Heart left ventricle (tissue), 16 donors: Measurements from ENCODE around the gene TULP4. TPM values are rescaled to one million over a fixed set of nuclear protein-coding genes. Genes with fewer than 3 reads are reported as not detected.
"Not testable (repeated sequence)": the region's sequence is repeated elsewhere in the genome, so short reads cannot be mapped to it uniquely, and the experiment has no call there.

Experiments used
- ATAC-seq, 4 donors: fragments of 200-7000 bp; cut with Tn5 transposase; one replicate each; pipeline ENCODE4 v1.9.1; 2020 to 2022; ENCODE audit warnings: moderate library complexity in 4 of 4, mild to moderate bottlenecking in 3 of 4, moderate number of reproducible peaks in 1 of 4
- DNase-seq, 5 donors: peaks; one replicate each; pipeline ENCODE4 v3.0.0-alpha.2; 2020
- H3K27ac ChIP-seq, 12 donors: fragments of 200-600 bp; sonication (generic) in 4 of 12; one replicate each; pipeline versions ENCODE4 v1.5.0 to v1.8.0; 2016 to 2022; ENCODE audit warnings: mild to moderate bottlenecking in 2 of 12
- H3K27me3 ChIP-seq, 9 donors: fragments of 200-600 bp; sonication (generic) in 2 of 9; one replicate each; pipeline versions ENCODE4 v1.5.1 to v1.8.0; 2016 to 2022; ENCODE audit warnings: mild to moderate bottlenecking in 3 of 9
- H3K36me3 ChIP-seq, 9 donors: fragments of 200-600 bp; sonication (generic) in 2 of 9; one replicate each; pipeline versions ENCODE4 v1.5.0 to v1.8.0; 2018 to 2022; ENCODE audit warnings: mild to moderate bottlenecking in 2 of 9
- H3K4me1 ChIP-seq, 12 donors: fragments of 200-600 bp; sonication (generic) in 4 of 12; one replicate each; pipeline versions ENCODE4 v1.5.0 to v1.8.0; 2016 to 2022; ENCODE audit warnings: mild to moderate bottlenecking in 3 of 12
- H3K4me3 ChIP-seq, 12 donors: fragments of 200-600 bp; sonication (generic) in 4 of 12; one replicate each; pipeline versions ENCODE4 v1.5.0 to v1.8.0; 2017 to 2022; ENCODE audit warnings: mild to moderate bottlenecking in 9 of 12, moderate library complexity in 4 of 12
- H3K9me3 ChIP-seq, 12 donors: fragments of 200-600 bp; sonication (generic) in 4 of 12; one replicate each; pipeline versions ENCODE4 v1.5.0 to v1.8.0; 2016 to 2022; ENCODE audit warnings: mild to moderate bottlenecking in 1 of 12
- POLR2A ChIP-seq, 2 donors: fragments of 450-650 bp; IDR thresholded peaks; one replicate each; pipeline ENCODE4 v1.6.1; 2017; ENCODE audit warnings: antibody characterized with exemption in 2 of 2, mild to moderate bottlenecking in 2 of 2, moderate library complexity in 2 of 2
- WGBS, 4 donors: extraction: QIAGEN DNeasy Blood & Tissue Kit in 2 of 4; methylation state at CpG; one replicate each; pipeline versions ENCODE4 v1.1.5 to v1.1.7; 2013 to 2018; 5-methylcytosine and 5-hydroxymethylcytosine counted together
- intact Hi-C, 10 donors: fragments of 100-400 bp; cut with DNase I; formaldehyde crosslinking; loops; one replicate each; pipeline versions ENCODE4 v1.11.1 to v1.14.2; 2022
- polyA plus RNA-seq, 2 donors: library from polyadenylated mRNA; stranded (reverse); fragments of 200-250 nt; gene quantifications; one replicate each; pipeline ENCODE4 v1.2.3, GENCODE V29; 2013
- total RNA-seq, 9 donors: library from RNA; depleted of rRNA in 2 of 9; stranded (reverse); fragments of >200 nt in 2 of 9; fragmentation: NEBNext Ultra II Directional in 3 of 9; extraction: Animal tissue kit (Norgen Biotek cat#: 25700) in 3 of 9; gene quantifications; one replicate each; pipeline versions ENCODE4 v1.1.0 to v1.2.4, GENCODE V29; 2016 to 2023
- TF ChIP-seq, protein P1 (sequence below), 12 donors: fragments of 200-600 bp; sonication (generic) in 4 of 12; IDR thresholded peaks; one replicate each; pipeline versions ENCODE4 v1.5.0 to v1.8.0; 2018 to 2022; ENCODE audit warnings: antibody characterized with exemption in 12 of 12, mild to moderate bottlenecking in 5 of 12
- donor health status: ischemic (EF 13 %, LVEDD 7.1; RV severe dilation, severe dysfunction).
- donor health status: healthy with polysubstance abuse.
- donor health status: DM: no; HTN: yes; CAD: no.
- donor health status: DM: no; HTN: no; CAD: no.
- donor health status: ischemic (EF 25% LVEDD 6.9; RV normal size, moderate dysfunction).
- donor health status: ischemic (EF 25% LVEDD 5.7; RV mildly dilated, moderate dysfunction).
- donor health status: healthy.
- donor health status: DM: yes; HTN: yes; CAD: no.
- donor health status: ischemic (EF 35%, LVEDD 5.7; RV mildly dilated, moderate dysfunction).
- donor health status: nonischemic (EF 11% LVEDD 7.7; RV severe dilation, severe dysfunction).
- donor health status: DM: yes; HTN: yes; CAD: no.
- donor health status: PGD.
- donor health status: ischemic (EF 29% LVEDD 5.4; RV normal size, mild dysfunction).
- donor health status: nonischemic (EF 23%, LVEDD 6.1; RV moderate dilation, normal function).

The TULP4 gene
- total and polyA plus RNA-seq, 11 donors, result 9.6 to 134 (median 93.0) TPM

DNA sequence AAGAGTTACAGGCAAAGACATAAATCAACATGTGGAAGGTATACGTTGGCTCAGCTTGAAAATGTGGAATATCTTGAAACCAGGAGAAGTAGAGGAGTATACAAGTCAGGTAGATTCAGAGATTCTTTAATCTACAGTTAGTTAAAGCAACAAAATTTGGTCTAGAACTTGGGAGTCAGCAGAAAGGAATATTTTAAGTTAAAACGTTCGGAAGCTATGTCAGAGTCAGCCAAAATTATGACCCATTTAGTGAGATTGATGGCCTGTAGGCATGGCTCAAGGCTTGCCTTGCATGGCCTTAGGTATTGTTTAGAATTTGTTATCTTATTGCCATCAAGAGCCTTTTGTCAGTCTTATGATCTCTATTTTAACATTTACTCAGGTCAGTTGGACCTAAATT is 153.5 kb downstream of the TULP4 start:
- no peak for TF ChIP-seq POLR2A (IDR thresholded peaks at IDR 0.05)
- TF ChIP-seq, protein P1, sequence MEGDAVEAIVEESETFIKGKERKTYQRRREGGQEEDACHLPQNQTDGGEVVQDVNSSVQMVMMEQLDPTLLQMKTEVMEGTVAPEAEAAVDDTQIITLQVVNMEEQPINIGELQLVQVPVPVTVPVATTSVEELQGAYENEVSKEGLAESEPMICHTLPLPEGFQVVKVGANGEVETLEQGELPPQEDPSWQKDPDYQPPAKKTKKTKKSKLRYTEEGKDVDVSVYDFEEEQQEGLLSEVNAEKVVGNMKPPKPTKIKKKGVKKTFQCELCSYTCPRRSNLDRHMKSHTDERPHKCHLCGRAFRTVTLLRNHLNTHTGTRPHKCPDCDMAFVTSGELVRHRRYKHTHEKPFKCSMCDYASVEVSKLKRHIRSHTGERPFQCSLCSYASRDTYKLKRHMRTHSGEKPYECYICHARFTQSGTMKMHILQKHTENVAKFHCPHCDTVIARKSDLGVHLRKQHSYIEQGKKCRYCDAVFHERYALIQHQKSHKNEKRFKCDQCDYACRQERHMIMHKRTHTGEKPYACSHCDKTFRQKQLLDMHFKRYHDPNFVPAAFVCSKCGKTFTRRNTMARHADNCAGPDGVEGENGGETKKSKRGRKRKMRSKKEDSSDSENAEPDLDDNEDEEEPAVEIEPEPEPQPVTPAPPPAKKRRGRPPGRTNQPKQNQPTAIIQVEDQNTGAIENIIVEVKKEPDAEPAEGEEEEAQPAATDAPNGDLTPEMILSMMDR (IDR thresholded peaks at IDR 0.05), result no peak
- H3K36me3 ChIP-seq, result peaks cover 0 to 46% (median 22%) of the 10 kb centered on the region in 9 donors
- DNase-seq (no peak), ATAC-seq (no peak)
- peaks cover 0 to 9% (median 0%) of the 10 kb centered on the region in 12 donors for H3K9me3 ChIP-seq
- no peak overlapping the region for H3K4me3 ChIP-seq
- no peaks in the 10 kb centered on the region for H3K27me3 ChIP-seq
- 67 to 79% (median 75%) methylated on average over 3 of the region's 3 CpGs for WGBS, 4 donors
- peaks cover 0 to 5% (median 0%) of the 10 kb centered on the region in 12 donors for H3K4me1 ChIP-seq
- intact Hi-C loops, result no loop called here
- H3K27ac ChIP-seq, result no peak overlapping the region

DNA sequence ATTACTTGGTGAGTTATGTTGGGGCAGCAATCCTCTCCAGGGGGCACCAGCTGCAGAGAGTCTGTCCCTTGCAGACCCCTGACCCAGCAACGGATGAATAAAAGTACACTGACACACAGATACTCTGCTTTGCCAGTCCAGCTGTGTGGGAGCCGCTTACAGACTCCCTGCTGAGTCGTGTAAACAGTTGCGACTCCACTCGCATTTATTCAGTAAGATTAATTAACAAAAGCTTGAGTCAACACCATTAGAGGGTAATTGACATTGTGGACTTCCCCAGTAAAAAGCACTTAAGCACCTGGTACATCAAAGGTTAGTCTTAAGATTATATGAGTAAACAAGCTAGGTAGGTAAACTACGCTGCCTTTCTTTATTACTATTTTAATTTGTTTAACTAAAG is 155.7 kb downstream of the TULP4 start:
- peaks cover 0 to 32% (median 15%) of the 10 kb centered on the region in 9 donors for H3K36me3 ChIP-seq
- peaks cover 0 to 9% (median 0%) of the 10 kb centered on the region in 12 donors for H3K9me3 ChIP-seq
- TF ChIP-seq, protein P1 (IDR thresholded peaks at IDR 0.05), result no peak
- no peak for TF ChIP-seq POLR2A (IDR thresholded peaks at IDR 0.05)
- intact Hi-C loops, result no loop called here
- no peak for DNase-seq
- H3K4me1 ChIP-seq, result peaks cover 0 to 5% (median 0%) of the 10 kb centered on the region in 12 donors
- 75 to 89% (median 84%) methylated on average over 6 of the region's 6 CpGs for WGBS, 4 donors
- H3K27me3 ChIP-seq, result no peaks in the 10 kb centered on the region
- no peak for ATAC-seq
- no peak overlapping the region for H3K4me3 ChIP-seq
- H3K27ac ChIP-seq, result no peak overlapping the region

DNA sequence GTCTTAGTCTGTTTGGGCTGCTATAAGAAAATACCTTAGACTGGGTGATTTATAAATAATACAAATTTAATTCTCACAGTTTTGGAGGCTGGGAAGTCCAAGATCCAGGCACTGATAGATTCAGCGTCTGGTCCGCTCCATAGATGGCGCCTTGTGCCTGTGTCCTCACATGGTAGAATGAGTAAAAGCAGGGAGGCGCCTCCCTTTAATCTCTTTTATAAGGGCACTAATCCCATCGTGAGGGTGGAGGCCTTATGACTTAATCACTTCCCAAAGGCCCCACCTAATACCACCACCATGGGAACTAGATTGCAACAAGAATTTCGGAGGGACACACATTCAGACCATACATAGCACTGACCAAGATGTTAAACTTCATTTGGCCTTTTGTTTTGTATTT is 156.4 kb downstream of the TULP4 start:
- intact Hi-C loops, result no loop called here
- ATAC-seq (no peak), DNase-seq (no peak)
- Histone ChIP-seq H3K4me1 (peaks cover 0 to 5% (median 0%) of the 10 kb centered on the region in 12 donors), H3K9me3 (peaks cover 0 to 9% (median 0%) of the 10 kb centered on the region in 12 donors), H3K4me3 (no peak overlapping the region), H3K27ac (no peak overlapping the region), H3K36me3 (peaks cover 0 to 27% (median 12%) of the 10 kb centered on the region in 9 donors), H3K27me3 (no peaks in the 10 kb centered on the region)
- TF ChIP-seq POLR2A (IDR thresholded peaks at IDR 0.05), result no peak
- TF ChIP-seq, protein P1 (IDR thresholded peaks at IDR 0.05), result no peak
- WGBS, 4 donors, result 88 to 92% (median 91%) methylated on average over 6 of the region's 6 CpGs

DNA sequence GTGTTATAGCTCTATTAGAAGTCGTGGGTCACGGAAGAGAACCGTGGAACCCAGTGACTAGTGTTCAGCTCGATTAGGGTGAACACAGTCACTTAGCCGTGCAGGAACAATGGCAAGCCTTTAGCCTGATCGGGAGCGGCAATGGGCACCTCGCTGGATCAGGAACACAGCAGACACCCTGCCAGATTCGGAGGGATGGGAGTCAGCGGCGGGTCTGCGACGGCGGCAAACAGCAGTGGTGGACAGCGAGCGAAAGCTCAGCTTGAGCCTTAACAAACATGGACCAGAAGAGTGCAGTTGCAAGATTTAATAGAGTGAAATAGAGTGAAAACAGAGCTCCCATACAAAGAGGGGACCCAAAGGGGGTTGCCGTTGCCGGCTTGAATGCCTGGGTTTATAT is 157.8 kb downstream of the TULP4 start:
- H3K9me3 ChIP-seq, H3K27me3 ChIP-seq, DNase-seq, H3K27ac ChIP-seq, H3K4me3 ChIP-seq, H3K4me1 ChIP-seq, ATAC-seq, intact Hi-C loops: not testable (repeated sequence)
- peaks cover 0 to 14% (median 6%) of the 10 kb centered on the region in 9 donors for H3K36me3 ChIP-seq
- 97 to 99% (median 98%) methylated on average over 18 of the region's 18 CpGs for WGBS, 4 donors

DNA sequence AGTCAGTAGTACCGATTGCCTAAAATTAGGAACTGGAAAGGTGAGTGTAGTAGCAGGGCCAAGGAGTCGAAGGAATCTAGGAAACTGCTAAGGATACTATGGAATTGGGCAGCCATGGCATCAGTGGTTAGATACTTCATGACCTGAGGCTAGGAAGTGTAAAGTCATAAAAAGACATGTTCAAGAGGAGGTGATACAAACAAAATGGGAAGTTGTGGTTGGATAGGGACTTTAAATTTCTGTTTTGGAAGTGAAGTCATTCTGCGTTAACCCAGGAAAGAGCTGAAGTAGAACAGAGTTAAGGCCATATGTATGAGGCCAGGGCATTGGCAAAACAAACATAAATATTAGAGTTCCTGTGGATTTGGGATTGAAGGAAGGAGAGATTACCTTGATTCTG is 159.1 kb downstream of the TULP4 start:
- Histone ChIP-seq H3K27ac (no peak overlapping the region), H3K27me3 (no peaks in the 10 kb centered on the region), H3K9me3 (no peaks in the 10 kb centered on the region), H3K4me1 (peaks cover 0 to 4% (median 0%) of the 10 kb centered on the region in 12 donors), H3K4me3 (no peak overlapping the region), H3K36me3 (peaks cover 0 to 18% (median 6%) of the 10 kb centered on the region in 9 donors)
- intact Hi-C loops, result no loop called here
- ATAC-seq (no peak), DNase-seq (no peak)
- TF ChIP-seq POLR2A (IDR thresholded peaks at IDR 0.05), result no peak
- TF ChIP-seq, protein P1 (IDR thresholded peaks at IDR 0.05), result no peak
- 97 to 98% (median 97%) methylated on average over 3 of the region's 3 CpGs for WGBS, 4 donors
